Kidney epithelial cell (primary cell): ENCODE results near the gene PAX1. TPM values are rescaled to one million over a fixed set of nuclear protein-coding genes. Genes with fewer than 3 reads are reported as not detected.

ENCODE experiments used
- DNase-seq: peaks from one replicate; pipeline ENCODE4 v3.0.0-alpha.2; 2010; ENCODE audit warnings: low read depth
- H3K27me3 ChIP-seq: 2 replicates; pipeline ENCODE4 v1.6.0; 2011; ENCODE audit warnings: low read length; ENCODE audit not compliant: control insufficient read depth, insufficient read depth
- H3K36me3 ChIP-seq: 2 replicates; pipeline ENCODE4 v1.5.1; 2011; ENCODE audit warnings: low read length; ENCODE audit not compliant: control insufficient read depth, insufficient read depth
- H3K4me3 ChIP-seq: 2 replicates; pipeline ENCODE4 v1.5.1; 2011; ENCODE audit warnings: low read depth, mild to moderate bottlenecking, control low read depth, low read length
- CTCF ChIP-seq: IDR thresholded peaks from 2 replicates; pipeline ENCODE4 v1.5.1; 2011; ENCODE audit warnings: mild to moderate bottlenecking, moderate library complexity, low read length, control low read depth, inconsistent platforms; ENCODE audit not compliant: insufficient read depth, poor library complexity, severe bottlenecking
- total RNA-seq: library from RNA; depleted of rRNA; stranded (reverse); fragments of >200 nt; gene quantifications from 2 replicates; pipeline ENCODE4 v1.2.3, GENCODE V29; 2015

PAX1 gene
- total RNA-seq, 1 donor from 2014 or later: not detected

- Histone ChIP-seq H3K27me3 (peaks cover 78% of the 10 kb centered on the region), H3K36me3 (no peaks in the 10 kb centered on the region), H3K4me3 (no peak overlapping the region)
- no peak for DNase-seq
- no peak for TF ChIP-seq CTCF
Observed at GRCh38 chr20:21706261-21707195, 1.1 kb downstream of the PAX1 start.

- no peak for DNase-seq
- Histone ChIP-seq H3K4me3 (no peak overlapping the region), H3K27me3 (peaks cover 72% of the 10 kb centered on the region), H3K36me3 (no peaks in the 10 kb centered on the region)
- no peak for TF ChIP-seq CTCF
Observed at GRCh38 chr20:21707267-21707666, 1.8 kb downstream of the PAX1 start.

GRCh38 chr20:21707999-21708737, 2.7 kb downstream of the PAX1 start:
- no peak for TF ChIP-seq CTCF
- H3K4me3 ChIP-seq: no peak overlapping the region
- peaks cover 72% of the 10 kb centered on the region for H3K27me3 ChIP-seq
- no peak for DNase-seq
- H3K36me3 ChIP-seq: no peaks in the 10 kb centered on the region

- no peak overlapping the region for H3K4me3 ChIP-seq
- no peak for TF ChIP-seq CTCF
- H3K27me3 ChIP-seq: peaks cover 73% of the 10 kb centered on the region
- no peaks in the 10 kb centered on the region for H3K36me3 ChIP-seq
- DNase-seq: no peak
Observed at GRCh38 chr20:21708738-21709534, 3.5 kb downstream of the PAX1 start.

GRCh38 chr20:21709535-21709904, 4.1 kb downstream of the PAX1 start:
- no peak for DNase-seq
- Histone ChIP-seq H3K27me3 (peaks cover 73% of the 10 kb centered on the region), H3K4me3 (no peak overlapping the region), H3K36me3 (no peaks in the 10 kb centered on the region)
- no peak for TF ChIP-seq CTCF
